ENCODE results near the gene ADGRA3.
A peak's percentile ranks its signal among the peaks of the same experiment; 100 is the strongest.

ADGRA3 gene

DNA sequence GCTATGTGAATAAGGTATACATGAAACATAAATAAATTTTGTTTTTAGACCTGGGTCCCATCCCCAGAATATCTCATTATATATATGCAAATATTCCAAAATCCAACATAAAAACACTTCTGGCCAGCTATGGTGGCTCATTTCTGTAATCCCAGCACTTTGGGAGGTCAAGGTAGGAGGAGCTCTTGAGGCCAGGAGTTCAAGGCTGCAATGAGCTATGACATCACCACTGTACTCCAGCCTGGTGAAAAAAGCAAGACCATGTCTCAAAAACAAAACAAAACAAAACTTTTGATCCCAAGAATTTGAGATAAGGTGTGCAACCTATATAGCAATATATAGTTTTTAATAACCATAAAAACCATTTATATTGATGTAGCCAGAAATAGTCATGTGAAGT is 5.4 kb upstream of the ADGRA3 start:
- TF ChIP-seq, protein P1, sequence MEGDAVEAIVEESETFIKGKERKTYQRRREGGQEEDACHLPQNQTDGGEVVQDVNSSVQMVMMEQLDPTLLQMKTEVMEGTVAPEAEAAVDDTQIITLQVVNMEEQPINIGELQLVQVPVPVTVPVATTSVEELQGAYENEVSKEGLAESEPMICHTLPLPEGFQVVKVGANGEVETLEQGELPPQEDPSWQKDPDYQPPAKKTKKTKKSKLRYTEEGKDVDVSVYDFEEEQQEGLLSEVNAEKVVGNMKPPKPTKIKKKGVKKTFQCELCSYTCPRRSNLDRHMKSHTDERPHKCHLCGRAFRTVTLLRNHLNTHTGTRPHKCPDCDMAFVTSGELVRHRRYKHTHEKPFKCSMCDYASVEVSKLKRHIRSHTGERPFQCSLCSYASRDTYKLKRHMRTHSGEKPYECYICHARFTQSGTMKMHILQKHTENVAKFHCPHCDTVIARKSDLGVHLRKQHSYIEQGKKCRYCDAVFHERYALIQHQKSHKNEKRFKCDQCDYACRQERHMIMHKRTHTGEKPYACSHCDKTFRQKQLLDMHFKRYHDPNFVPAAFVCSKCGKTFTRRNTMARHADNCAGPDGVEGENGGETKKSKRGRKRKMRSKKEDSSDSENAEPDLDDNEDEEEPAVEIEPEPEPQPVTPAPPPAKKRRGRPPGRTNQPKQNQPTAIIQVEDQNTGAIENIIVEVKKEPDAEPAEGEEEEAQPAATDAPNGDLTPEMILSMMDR (IDR thresholded peaks at IDR 0.05): no peak
- Histone ChIP-seq H3K27me3 (peaks cover 22% of the 10 kb centered on the region), H3K27ac (no peak overlapping the region), H3K4me1 (ENCODE audit: control insufficient read depth in 1 of 2, insufficient read depth in 1 of 2, low read depth in 1 of 2, low read length in 1 of 2) (peaks cover 2% of the 10 kb centered on the region in 2 experiments), H3K36me3 (no peaks in the 10 kb centered on the region), H3K4me3 (ENCODE audit: low read depth in 1 of 2, low read length in 1 of 2) (no peak overlapping the region), H3K9me3 (no peaks in the 10 kb centered on the region)

DNA sequence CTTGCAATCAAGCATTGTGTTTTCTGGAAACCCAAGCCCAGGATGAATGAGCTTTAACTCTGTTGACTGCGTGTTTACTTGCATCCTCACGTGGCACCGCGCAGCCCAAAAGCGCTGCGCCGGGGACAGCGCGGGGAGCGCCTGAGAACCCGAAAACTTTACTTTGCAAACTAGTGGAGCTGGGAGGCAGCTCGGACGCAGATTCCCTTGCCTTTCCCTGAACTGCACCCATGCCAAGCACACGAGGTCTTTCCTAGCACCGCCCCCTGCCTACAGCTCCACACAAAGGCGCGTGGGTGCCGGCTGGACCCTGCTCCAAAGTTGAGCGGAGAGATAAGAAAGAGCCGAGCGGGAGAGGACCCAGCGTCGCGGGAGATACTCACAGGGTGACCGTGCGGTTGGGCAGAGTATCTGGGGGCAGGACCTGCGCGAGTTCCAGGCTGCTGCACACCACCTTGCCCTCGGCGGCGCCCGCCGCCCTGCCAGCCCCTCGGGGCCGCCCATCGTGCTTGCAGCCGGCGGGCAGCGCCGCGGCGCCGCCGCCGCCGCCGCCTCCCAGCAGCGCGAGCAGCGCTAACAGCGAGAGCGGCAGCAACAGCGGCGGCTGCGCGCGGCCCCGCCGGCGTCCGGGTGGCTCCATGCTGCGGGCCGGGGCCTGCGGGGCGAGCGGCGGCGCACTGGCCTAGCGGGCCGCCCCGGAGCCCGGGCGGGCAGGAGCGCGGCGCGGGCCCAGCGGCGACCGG is 550 bp downstream of the ADGRA3 start:
- Histone ChIP-seq H3K4me1 (ENCODE audit: control insufficient read depth in 1 of 2, insufficient read depth in 1 of 2, low read depth in 1 of 2, low read length in 1 of 2) (peaks cover 13 to 16% of the 10 kb centered on the region in 2 experiments), H3K27ac (no peak overlapping the region), H3K4me3 (ENCODE audit: low read depth in 1 of 2, low read length in 1 of 2) (peak overlapping the region; percentile 41 to 47), H3K27me3 (peaks cover 52% of the 10 kb centered on the region), H3K36me3 (no peaks in the 10 kb centered on the region), H3K9me3 (no peaks in the 10 kb centered on the region)
- TF ChIP-seq, protein P1 (IDR thresholded peaks at IDR 0.05): no peak

DNA sequence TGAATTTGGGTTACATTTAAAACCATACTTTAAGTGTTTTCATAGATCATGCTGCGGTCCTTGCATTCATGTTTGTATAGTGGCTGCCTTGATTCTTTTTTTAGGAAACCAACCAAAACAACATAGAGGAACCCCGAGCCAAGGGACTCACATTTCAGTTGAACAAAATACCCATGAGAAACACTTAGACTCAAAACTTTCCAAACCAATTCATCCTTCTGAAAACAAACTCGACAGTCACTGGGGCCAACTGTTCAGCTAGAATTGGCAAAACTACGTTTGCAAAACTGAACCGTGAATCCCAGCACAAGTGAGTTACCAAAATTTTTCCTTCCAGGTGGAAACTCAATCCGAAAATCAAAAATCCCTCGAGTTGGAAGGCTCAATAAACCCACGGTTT is 1.4 kb downstream of the ADGRA3 start:
- H3K4me3 ChIP-seq (ENCODE audit: low read depth in 1 of 2, low read length in 1 of 2): peak overlapping the region in 1 of 2 experiments; percentile 41
- no peak overlapping the region for H3K27ac ChIP-seq
- H3K36me3 ChIP-seq: no peaks in the 10 kb centered on the region
- peaks cover 13 to 16% of the 10 kb centered on the region in 2 experiments for H3K4me1 ChIP-seq (ENCODE audit: control insufficient read depth in 1 of 2, insufficient read depth in 1 of 2, low read depth in 1 of 2, low read length in 1 of 2)
- no peaks in the 10 kb centered on the region for H3K9me3 ChIP-seq
- peaks cover 52% of the 10 kb centered on the region for H3K27me3 ChIP-seq
- TF ChIP-seq, protein P1 (IDR thresholded peaks at IDR 0.05): no peak

DNA sequence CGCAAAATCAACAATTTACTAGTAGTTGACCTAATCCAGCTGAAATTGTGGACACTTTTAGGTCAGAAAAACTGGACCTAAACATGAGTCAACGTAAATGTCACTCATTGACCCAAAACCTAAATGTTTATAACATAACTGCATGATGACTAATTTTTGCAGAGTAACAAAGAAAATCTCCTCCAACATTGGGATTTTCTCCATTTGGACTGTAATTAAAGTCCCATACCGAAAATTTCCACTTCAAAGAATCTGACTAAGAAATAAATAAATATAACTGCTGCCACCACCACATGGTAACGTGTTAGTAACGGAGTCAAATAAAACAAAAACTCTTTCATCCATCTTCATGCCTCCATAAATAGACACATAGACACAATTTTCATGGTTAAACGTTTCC is 1.9 kb downstream of the ADGRA3 start:
- H3K27ac ChIP-seq: no peak overlapping the region
- H3K36me3 ChIP-seq: no peaks in the 10 kb centered on the region
- H3K9me3 ChIP-seq: no peaks in the 10 kb centered on the region
- peaks cover 13 to 16% of the 10 kb centered on the region in 2 experiments for H3K4me1 ChIP-seq (ENCODE audit: control insufficient read depth in 1 of 2, insufficient read depth in 1 of 2, low read depth in 1 of 2, low read length in 1 of 2)
- H3K27me3 ChIP-seq: peaks cover 52% of the 10 kb centered on the region
- H3K4me3 ChIP-seq (ENCODE audit: low read depth in 1 of 2, low read length in 1 of 2): no peak overlapping the region
- TF ChIP-seq, protein P1 (IDR thresholded peaks at IDR 0.05): no peak

DNA sequence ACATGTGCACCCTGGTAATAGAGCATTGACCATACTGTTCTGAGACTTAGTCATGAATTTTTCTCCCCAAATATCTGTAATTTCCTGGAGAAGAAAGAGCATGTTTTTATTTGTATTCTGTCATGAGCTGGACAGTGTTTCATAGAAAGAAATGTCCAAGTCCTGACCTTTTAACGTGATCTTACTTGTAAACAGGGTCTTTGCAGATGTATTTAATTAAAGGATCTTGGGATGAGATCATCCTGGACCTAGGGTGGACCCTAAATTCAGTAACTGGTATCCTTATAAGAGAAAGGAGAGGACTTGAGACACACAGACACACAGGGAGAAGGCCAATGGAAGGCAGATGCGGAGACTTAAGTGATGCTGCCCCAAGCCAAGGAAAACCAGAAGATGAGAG is 3.6 kb downstream of the ADGRA3 start:
- Histone ChIP-seq H3K27ac (no peak overlapping the region), H3K36me3 (no peaks in the 10 kb centered on the region)

More for the DNA sequence above, 3.6 kb downstream of the ADGRA3 start:
- Histone ChIP-seq H3K9me3 (no peaks in the 10 kb centered on the region), H3K27me3 (peaks cover 41% of the 10 kb centered on the region), H3K4me1 (ENCODE audit: control insufficient read depth in 1 of 2, insufficient read depth in 1 of 2, low read depth in 1 of 2, low read length in 1 of 2) (peaks cover 13 to 16% of the 10 kb centered on the region in 2 experiments), H3K4me3 (ENCODE audit: low read depth in 1 of 2, low read length in 1 of 2) (no peak overlapping the region)
- TF ChIP-seq, protein P1 (IDR thresholded peaks at IDR 0.05): no peak
